Neural cell (in vitro differentiated cells): ENCODE results near the gene NGEF. TPM values are rescaled to one million over a fixed set of nuclear protein-coding genes. Genes with fewer than 3 reads are reported as not detected.

ENCODE experiments used
- polyA plus RNA-seq: library from polyadenylated mRNA; depleted of rRNA; stranded (reverse); fragments of >200 nt; gene quantifications from 2 replicates; pipeline ENCODE4 v1.2.3, GENCODE V29; 2014
- small RNA-seq, 3 experiments: library from RNA; depleted of rRNA; stranded (forward); fragments of <200 nt; gene quantifications; one replicate each; pipeline ENCODE3, GENCODE V24; 2012

Gene NGEF
- polyA plus RNA-seq, 1 donor from 2014 or later, result 5.2 TPM

Small RNA genes lying within 50 kb of the gene (small RNA-seq; reads per million reads assigned to genes)
- gene RF00019, result 0 to 1.2 (median 0) reads per million in 3 experiments

Other genes starting within 250 kb of the NGEF start
- not detected in 2 replicates for gene KCNJ13, start 236.7 kb downstream of the NGEF start, polyA plus RNA-seq
- 0.68 and 4.2 TPM in 2 replicates for gene SNORC, start 143.0 kb downstream of the NGEF start, polyA plus RNA-seq
- not detected in 2 replicates for gene NEU2, start 19.4 kb upstream of the NGEF start, polyA plus RNA-seq
- 0.18 TPM in 1 of 2 replicates, not detected in the other for gene INPP5D, start 47.1 kb upstream of the NGEF start, polyA plus RNA-seq
- 67.6 and 100 TPM in 2 replicates for gene ATG16L1, start 238.4 kb upstream of the NGEF start, polyA plus RNA-seq